Measurements from ENCODE around the gene FGFR3. TPM values are rescaled to one million over a fixed set of nuclear protein-coding genes. Genes with fewer than 3 reads are reported as not detected.

The FGFR3 gene
- total RNA-seq, result 41.6 and 43.7 TPM in 2 replicates

GRCh38 chr4:1792832-1793495 lies at the start of gene FGFR3:
FGFR3 (plus strand) TSS chr4:1793293; CDS start chr4:1793935, 642 bp downstream.

GRCh38 chr4:1856071-1856942 lies 63.2 kb downstream of the FGFR3 start, which contains the start of gene LETM1:
LETM1 (minus strand) TSS chr4:1856156; CDS start chr4:1855950, 206 bp downstream.

Other genes with a start within 250 kb of the FGFR3 start
- gene FAM53A, start 109.0 kb upstream of the FGFR3 start, total RNA-seq, result 2.1 and 7.7 TPM in 2 replicates
- gene SLBP, start 81.0 kb upstream of the FGFR3 start, total RNA-seq, result 77.2 and 80.0 TPM in 2 replicates
- gene TMEM129, start 72.0 kb upstream of the FGFR3 start, total RNA-seq, result 26.7 and 42.5 TPM in 2 replicates
- 18.0 and 59.3 TPM in 2 replicates for gene TACC3, start 71.8 kb upstream of the FGFR3 start, total RNA-seq
- gene LETM1, start 62.9 kb downstream of the FGFR3 start, total RNA-seq, result 47.0 and 49.6 TPM in 2 replicates
- gene NSD2, start 78.1 kb downstream of the FGFR3 start, total RNA-seq, result 45.5 and 69.2 TPM in 2 replicates
- gene NELFA, start 215.7 kb downstream of the FGFR3 start, total RNA-seq, result 19.2 and 28.0 TPM in 2 replicates